Measurements from ENCODE around the gene APOL1.
"Not testable (repeated sequence)": the region's sequence is repeated elsewhere in the genome, so short reads cannot be mapped to it uniquely, and the experiment has no call there.

The APOL1 gene, protein sequence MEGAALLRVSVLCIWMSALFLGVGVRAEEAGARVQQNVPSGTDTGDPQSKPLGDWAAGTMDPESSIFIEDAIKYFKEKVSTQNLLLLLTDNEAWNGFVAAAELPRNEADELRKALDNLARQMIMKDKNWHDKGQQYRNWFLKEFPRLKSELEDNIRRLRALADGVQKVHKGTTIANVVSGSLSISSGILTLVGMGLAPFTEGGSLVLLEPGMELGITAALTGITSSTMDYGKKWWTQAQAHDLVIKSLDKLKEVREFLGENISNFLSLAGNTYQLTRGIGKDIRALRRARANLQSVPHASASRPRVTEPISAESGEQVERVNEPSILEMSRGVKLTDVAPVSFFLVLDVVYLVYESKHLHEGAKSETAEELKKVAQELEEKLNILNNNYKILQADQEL

DNA sequence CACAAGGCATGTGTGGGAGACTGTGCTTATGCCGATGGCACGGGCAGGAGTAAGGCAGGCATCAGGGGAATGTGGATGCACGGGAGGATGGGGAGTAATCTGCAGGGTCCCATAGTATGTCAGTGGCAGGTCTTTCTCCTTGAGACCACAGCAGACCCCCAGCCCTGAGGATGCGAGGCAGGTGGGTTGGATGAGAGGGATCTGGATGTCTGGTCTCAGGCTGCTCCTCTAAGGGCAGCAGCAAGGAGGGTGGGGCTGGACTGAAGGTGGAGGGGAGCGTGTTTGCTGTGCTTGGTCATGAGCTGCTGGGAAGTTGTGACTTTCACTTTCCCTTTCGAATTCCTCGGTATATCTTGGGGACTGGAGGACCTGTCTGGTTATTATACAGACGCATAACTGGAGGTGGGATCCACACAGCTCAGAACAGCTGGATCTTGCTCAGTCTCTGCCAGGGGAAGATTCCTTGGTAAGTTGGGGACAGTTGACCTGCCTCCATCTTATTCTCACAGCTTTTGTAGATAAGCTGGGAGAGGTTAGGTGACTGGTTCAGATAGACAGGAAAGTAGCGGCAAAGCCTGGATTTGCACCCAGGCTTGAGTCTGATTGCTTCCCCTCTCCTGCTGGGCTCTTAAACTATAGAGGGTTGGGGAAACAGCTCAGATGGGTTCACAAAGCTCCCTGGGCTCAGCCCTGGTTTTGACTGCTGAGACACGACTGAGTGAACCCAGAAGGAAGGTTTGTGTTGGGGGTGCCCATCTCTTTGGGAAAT lies at the start of gene APOL1:
TSS of gene APOL1 (plus strand) at position 380 of the 769 bp plus-strand sequence. CDS start 1,823 bp downstream, outside the sequence.
- peak; percentile 41 for DNase-seq

- not testable (repeated sequence) for DNase-seq
These were observed 49.5 kb upstream of the APOL1 start for GRCh38 chr22:36203441-36203840.

GRCh38 chr22:36204001-36204631 lies 48.8 kb upstream of the APOL1 start:
- DNase-seq = no peak

- DNase-seq = no peak
These were observed 48.3 kb upstream of the APOL1 start for GRCh38 chr22:36204632-36205015.

- not testable (repeated sequence) for DNase-seq
These were observed 47.4 kb upstream of the APOL1 start for GRCh38 chr22:36205573-36205972.

DNA sequence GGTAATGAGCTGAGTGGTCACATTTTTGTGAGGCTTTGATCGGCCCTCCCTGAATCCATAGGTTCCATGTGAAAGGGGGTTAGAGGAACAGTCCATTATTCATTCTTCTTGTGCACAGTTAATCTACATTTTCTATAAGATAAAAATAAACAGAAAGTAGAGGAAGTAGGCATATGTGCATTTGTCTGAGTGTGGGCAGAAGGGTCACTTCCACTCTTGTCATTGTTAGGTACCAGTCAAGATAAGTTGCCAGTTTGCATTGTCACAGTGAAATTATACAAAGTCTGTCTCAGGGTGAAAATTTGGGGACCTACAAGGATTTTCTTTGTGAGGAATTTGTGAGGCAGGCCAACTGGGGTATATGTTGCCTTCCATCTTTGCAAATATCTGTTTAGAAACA lies 46.7 kb upstream of the APOL1 start:
- no peak for DNase-seq

- no peak for DNase-seq
These were observed 44.7 kb upstream of the APOL1 start for GRCh38 chr22:36208162-36208765.

- no peak for DNase-seq
These were observed 44.0 kb upstream of the APOL1 start for GRCh38 chr22:36208914-36209313.

GRCh38 chr22:36209488-36209908 lies 43.4 kb upstream of the APOL1 start:
- not testable (repeated sequence) for DNase-seq

GRCh38 chr22:36210224-36210623 lies 42.7 kb upstream of the APOL1 start:
- no peak for DNase-seq

DNA sequence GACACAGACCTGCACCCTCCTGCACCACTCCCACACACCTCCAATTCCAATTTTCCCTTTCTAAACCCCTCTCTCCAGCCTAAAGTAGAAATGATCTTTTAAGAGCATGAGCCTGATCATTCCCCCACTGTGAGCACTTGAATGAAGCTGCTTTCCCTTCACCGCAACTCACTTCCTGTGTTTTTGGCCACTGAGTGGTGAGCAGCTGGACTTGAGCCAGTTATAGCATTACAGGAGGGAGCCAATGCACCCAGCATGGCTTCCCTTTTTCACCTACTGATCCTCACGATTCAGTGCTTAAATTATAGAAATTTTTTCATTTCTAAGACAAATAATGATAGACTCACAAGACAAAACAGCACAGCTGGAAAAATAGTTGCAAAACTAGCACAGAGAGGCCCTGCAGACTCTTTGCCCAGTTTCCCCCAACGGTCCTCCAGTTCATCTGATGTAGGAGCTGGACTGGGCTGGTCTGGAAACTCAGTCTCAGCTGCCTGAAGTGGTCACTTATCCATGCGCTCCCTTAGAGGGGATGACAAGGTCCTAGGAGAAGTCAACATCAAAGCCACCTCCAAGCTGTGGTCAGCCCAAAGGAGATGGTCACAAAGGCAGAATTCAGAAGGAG lies 41.6 kb upstream of the APOL1 start:
- no peak for DNase-seq

DNA sequence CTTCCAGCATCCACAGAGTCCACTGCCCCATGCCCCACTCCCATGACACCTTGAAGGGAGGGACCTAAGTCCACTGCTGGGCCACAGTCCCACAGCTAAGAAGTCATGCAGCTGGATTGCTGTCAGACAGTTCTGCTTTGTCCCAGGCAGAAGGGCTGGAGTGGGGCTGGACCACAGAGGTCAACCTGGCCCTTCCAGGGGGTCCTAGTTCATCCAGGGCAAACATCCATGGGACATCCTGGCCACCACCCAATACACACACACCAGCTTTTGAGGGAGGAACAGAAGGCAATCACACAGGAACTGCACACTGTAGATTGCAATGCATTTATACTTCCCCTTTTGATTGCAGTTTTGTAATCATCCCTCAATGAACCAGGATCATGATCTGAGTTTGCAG lies 40.0 kb upstream of the APOL1 start:
- no peak for DNase-seq

GRCh38 chr22:36213586-36213985 lies 39.3 kb upstream of the APOL1 start:
- no peak for DNase-seq

DNA sequence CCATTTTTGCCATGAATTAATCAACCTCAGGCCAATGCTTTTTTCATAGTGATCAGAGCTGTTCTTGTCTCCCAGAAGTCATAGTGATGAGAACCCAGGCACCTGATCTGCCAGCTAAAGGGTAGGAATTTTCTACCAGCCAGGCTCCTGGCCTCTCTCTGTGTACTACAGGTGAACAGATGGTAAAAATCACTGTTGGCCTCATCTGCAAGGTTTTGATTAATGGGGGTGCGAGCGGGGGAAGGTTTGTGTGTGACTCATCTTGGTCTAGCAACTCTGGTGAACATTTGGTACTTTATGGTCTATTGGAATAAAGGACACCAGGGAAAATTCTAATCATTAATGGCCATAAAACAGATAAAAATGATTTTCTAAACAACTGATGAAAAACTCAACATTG lies 37.0 kb upstream of the APOL1 start:
- no peak for DNase-seq

DNA sequence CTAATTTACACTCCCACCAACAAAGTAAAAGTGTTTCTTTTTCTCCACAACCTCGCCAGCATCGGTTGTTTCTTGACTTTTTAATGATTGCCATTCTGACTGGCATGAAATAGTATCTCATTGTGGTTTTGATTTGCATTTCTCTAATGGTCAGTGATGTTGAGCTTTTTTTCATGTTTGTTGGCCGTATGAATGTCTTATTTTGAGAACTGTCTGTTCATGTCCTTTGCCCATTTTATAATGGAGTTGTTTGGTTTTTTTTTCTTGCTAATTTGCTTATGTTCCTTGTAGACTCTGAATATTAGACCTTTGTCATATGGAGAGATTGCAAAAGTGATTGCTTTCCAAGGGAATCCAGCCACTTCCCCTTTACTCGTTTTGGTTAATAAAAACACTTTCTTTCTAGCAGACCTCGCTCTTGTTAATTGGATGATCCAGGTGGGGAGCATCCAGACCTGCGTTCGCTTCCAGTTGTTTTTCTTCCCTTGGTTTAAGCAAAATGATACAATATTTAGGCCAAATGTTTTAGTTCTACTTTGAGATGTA lies 34.2 kb upstream of the APOL1 start:
- DNase-seq = no peak

- DNase-seq = no peak
These were observed 32.4 kb upstream of the APOL1 start for GRCh38 chr22:36220451-36220921.

DNA sequence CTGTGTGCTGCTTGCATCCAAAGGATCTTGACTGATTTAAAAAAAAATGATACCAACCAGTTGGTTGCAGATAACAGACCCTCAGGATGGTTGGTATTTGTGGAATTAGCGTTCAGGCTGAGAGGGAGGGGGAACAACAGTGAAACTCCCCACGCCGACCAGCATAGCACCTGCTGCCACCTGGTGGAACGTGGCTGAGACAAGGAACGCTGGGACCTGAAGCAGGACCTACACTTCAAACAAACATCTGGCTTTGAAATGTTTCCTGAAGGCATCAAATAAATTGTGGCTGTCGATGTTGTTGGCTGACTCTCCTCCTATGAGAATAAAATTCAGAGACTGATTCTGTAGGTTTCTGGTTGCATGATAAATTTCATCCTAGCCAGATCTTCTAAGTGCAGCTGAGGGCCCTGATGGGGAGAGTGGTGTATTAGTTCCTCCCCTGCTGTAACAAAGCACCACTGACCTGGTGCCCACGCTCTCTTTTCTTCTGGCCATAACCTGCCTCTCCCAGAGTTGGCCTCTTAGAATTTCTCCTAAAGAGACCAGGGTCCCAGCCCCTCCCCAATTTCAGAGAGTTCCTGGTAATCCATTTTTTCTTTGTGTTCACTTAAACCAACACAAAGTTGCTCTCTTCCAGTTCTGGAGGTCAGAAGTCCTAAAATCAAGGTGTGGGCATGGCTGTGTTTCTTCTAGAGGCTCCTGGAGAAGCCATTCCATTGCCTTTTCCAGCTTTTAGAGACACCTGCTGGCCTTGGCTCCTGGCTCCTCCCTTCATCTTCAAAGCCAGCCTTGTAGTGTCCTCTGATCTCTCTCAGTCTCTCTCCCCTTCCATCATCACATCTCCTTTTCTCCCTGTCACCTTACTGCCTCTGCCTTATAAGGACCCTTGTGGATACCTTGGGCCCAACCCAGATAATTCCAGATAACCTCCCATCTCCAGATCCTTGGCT lies 30.9 kb upstream of the APOL1 start:
- DNase-seq = peak; percentile 63

GRCh38 chr22:36222887-36223450 lies 30.0 kb upstream of the APOL1 start:
- DNase-seq = no peak

DNA sequence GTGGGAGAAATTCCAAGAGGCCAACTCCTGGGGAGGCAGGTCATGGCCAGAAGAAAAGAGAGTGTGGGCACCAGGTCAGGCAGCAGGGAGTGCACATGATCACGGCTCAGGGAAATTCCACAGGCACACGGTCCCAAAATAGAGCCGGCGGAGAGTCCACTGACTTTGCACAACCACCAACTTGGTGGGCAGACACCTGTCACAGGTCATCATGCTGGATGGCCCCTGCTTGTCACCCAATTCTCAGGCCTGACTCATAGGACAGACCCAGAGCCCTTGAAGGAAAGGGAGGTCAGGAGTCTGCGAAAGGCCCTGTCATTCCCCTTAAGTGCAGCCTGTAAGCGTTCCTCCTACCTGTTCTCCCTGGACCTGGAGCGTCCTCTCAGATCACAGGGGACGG lies 29.4 kb upstream of the APOL1 start:
- DNase-seq = no peak

DNA sequence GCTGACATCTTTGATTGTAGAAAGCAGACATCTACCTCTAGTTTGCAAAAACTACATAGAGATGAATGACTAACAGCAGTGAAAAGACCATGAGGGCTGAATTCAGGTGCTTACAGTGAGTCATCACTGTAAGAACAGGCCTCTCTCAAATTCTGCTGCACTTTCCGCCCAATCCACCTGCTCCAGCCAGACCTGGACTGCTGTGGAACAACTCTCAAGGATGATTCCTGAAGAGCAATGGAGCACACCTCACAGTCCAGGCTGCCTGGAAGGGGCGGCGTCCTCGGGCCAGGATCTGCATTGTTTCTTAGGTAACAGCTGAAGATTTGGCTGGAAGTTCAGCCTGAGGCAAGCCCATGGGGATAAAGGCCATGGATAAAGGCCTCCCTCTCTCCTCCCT lies 28.7 kb upstream of the APOL1 start:
- no peak for DNase-seq
